Peyer's patch (tissue), 4 donors: ENCODE results near the gene BAG1. TPM values are rescaled to one million over a fixed set of nuclear protein-coding genes. Genes with fewer than 3 reads are reported as not detected.

ENCODE experiments used
- DNase-seq, 3 donors: peaks; one replicate each; pipeline ENCODE4 v3.0.0-alpha.2; 2017 to 2019
- H3K27ac ChIP-seq, 4 donors: fragments of 200-600 bp; sonication (generic); one replicate each; pipeline ENCODE4 v1.5.1; 2016 to 2019
- H3K27me3 ChIP-seq, 2 donors: fragments of 200-600 bp; sonication (generic); one replicate each; pipeline ENCODE4 v1.5.1; 2019
- H3K36me3 ChIP-seq, 3 donors: fragments of 200-600 bp; sonication (generic); one replicate each; pipeline ENCODE4 v1.5.1; 2016 to 2019
- H3K4me1 ChIP-seq, 4 donors: fragments of 200-600 bp; sonication (generic); one replicate each; pipeline ENCODE4 v1.5.1; 2016 to 2019
- H3K4me3 ChIP-seq, 4 donors: fragments of 200-600 bp; sonication (generic); 1 replicate in 3 of 4; 2 replicates in 1 of 4; pipeline ENCODE4 v1.5.1; 2016 to 2019; ENCODE audit warnings: mild to moderate bottlenecking in 1 of 4
- H3K9me3 ChIP-seq, 4 donors: fragments of 200-600 bp; sonication (generic); one replicate each; pipeline ENCODE4 v1.5.1; 2016 to 2019; ENCODE audit warnings: mild to moderate bottlenecking in 1 of 4
- CTCF ChIP-seq, 6 experiments: fragments of 450-650 bp in 4 of 6; fragments of 200-600 bp in 2 of 6; sonication (generic) in 1 of 6; IDR thresholded peaks; one replicate each; pipeline ENCODE4 v1.5.1; 2017 to 2019; ENCODE audit warnings: antibody characterized with exemption in 6 of 6, mild to moderate bottlenecking in 3 of 6, moderate library complexity in 1 of 6
- POLR2A ChIP-seq, 2 donors: fragments of 450-650 bp; IDR thresholded peaks; one replicate each; pipeline ENCODE4 v1.5.1; 2017; ENCODE audit warnings: antibody characterized with exemption in 2 of 2, mild to moderate bottlenecking in 2 of 2, moderate library complexity in 2 of 2
- total RNA-seq, 4 donors: library from RNA; depleted of rRNA; stranded (reverse); fragments of >200 nt; gene quantifications; one replicate each; pipeline ENCODE4 v1.1.0, GENCODE V29; 2016

BAG1 gene
- total RNA-seq, 4 donors from 2014 or later = 36.2 to 61.1 (median 56.4) TPM

DNA sequence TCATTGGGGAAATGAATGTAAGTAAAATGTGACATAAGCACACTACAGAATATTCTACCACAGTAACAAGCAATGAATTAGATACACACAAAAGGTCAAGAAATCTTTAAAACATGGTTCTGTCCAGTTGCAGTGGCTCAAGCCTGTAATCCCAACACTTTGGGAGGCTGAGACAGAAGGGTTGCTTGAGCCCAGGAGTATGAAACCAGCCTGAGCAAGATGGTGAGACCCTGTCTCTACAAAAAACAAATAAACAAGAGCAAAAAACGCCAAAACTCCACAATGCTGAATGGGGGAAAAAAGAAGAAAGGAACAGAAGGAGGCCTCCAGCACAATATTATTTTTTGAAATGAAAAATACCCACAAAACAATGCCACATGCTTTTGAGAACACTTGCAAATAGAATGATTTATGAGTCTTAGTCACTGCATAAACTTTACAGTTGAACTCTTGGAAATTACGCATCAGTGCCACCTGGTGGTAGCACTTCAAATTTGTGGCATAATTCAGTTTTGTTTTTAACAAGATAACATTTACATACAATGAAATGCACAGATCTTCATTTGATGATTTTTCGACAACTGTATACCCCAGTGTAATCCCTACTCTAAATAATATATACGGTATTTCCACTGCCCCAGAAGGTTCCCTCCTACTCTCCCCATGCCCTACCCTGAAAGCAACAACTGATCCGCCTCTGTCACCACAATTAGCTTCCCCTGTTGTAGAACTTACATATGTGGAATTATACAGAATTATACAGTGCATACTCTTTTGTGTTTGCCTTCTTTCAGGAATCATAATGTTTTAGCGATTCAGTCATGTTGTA, 39.0 kb downstream of the BAG1 start:
- peak; percentile 79 to 98 (median 95) for TF ChIP-seq CTCF (IDR thresholded peaks at IDR 0.05)
- TF ChIP-seq POLR2A (IDR thresholded peaks at IDR 0.05) = no peak

GRCh38 chr9:33223696-33224095, 40.8 kb downstream of the BAG1 start:
- no peaks in the 10 kb centered on the region for H3K27me3 ChIP-seq
- H3K27ac ChIP-seq = no peak overlapping the region
- no peak for DNase-seq
- H3K4me3 ChIP-seq = no peak overlapping the region
- H3K4me1 ChIP-seq = peaks cover 0 to 4% (median 0%) of the 10 kb centered on the region in 4 donors
- TF ChIP-seq POLR2A (IDR thresholded peaks at IDR 0.05) = no peak
- no peak for TF ChIP-seq CTCF (IDR thresholded peaks at IDR 0.05)
- no peaks in the 10 kb centered on the region for H3K9me3 ChIP-seq
- H3K36me3 ChIP-seq = no peaks in the 10 kb centered on the region

More for the DNA sequence above, 39.0 kb downstream of the BAG1 start:
- peak in 2 of 3 donors; percentile 71 to 90 for DNase-seq
- Histone ChIP-seq H3K4me3 (no peak overlapping the region), H3K4me1 (peaks cover 0 to 4% (median 0%) of the 10 kb centered on the region in 4 donors), H3K36me3 (no peaks in the 10 kb centered on the region), H3K27ac (no peak overlapping the region), H3K27me3 (no peaks in the 10 kb centered on the region), H3K9me3 (no peaks in the 10 kb centered on the region)

DNA sequence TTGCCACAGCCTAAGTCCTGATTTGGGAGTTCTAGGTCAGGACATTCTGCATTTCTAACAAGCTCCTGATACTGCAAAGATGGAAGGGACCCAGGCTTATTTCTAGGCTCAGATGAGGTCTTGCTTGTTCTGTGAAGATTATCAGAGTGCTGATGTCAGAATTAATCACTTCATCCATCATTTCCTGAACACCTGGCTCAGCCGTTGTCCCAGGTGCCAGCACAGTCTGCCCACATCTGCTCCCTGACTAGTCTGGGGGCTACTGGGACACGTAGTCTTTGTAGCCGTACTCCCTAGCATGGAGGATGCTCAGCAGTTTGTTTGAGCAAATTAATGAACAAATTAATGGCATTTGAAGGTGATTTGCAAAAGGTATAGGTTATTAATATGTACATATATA, 42.5 kb downstream of the BAG1 start:
- Histone ChIP-seq H3K27me3 (no peaks in the 10 kb centered on the region), H3K4me1 (peaks cover 0 to 4% (median 0%) of the 10 kb centered on the region in 4 donors), H3K4me3 (no peak overlapping the region), H3K27ac (no peak overlapping the region), H3K9me3 (no peaks in the 10 kb centered on the region), H3K36me3 (no peaks in the 10 kb centered on the region)
- peak in 1 of 3 donors; percentile 41 for DNase-seq
- no peak for TF ChIP-seq CTCF (IDR thresholded peaks at IDR 0.05)
- no peak for TF ChIP-seq POLR2A (IDR thresholded peaks at IDR 0.05)

DNA sequence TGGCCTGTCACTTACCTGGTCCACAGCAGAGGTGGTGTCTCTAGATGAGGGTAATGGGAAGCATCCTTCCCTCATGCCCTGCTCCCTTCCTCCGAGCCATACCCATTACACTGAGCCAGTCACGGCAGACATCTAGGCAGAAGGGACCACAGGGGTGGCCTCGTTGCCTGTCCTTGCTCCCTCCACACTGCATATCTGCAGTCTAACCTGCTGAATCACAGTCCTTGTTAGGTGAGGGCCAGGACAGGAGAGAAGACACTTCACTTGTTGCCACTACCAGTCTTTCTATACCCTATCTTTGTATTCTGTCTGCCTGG, 43.0 kb downstream of the BAG1 start:
- H3K4me3 ChIP-seq = no peak overlapping the region
- no peaks in the 10 kb centered on the region for H3K9me3 ChIP-seq
- H3K4me1 ChIP-seq = peaks cover 0 to 4% (median 0%) of the 10 kb centered on the region in 4 donors
- no peaks in the 10 kb centered on the region for H3K27me3 ChIP-seq
- H3K36me3 ChIP-seq = no peaks in the 10 kb centered on the region
- peak overlapping the region in 2 of 4 donors; percentile 30 to 34 for H3K27ac ChIP-seq
- TF ChIP-seq POLR2A (IDR thresholded peaks at IDR 0.05) (no peak), CTCF (IDR thresholded peaks at IDR 0.05) (no peak)
- no peak for DNase-seq

GRCh38 chr9:33220681-33221567, 43.6 kb downstream of the BAG1 start:
- peaks cover 0 to 4% (median 0%) of the 10 kb centered on the region in 4 donors for H3K4me1 ChIP-seq
- no peaks in the 10 kb centered on the region for H3K36me3 ChIP-seq
- no peak overlapping the region for H3K4me3 ChIP-seq
- H3K27me3 ChIP-seq = no peaks in the 10 kb centered on the region
- TF ChIP-seq POLR2A (IDR thresholded peaks at IDR 0.05) (no peak), CTCF (IDR thresholded peaks at IDR 0.05) (no peak)
- H3K9me3 ChIP-seq = no peaks in the 10 kb centered on the region
- H3K27ac ChIP-seq = peak overlapping the region in 2 of 4 donors; percentile 30 to 34
- peak in 2 of 3 donors; percentile 26 to 50 for DNase-seq
